ENCODE data around the gene HSPB7.
"Not testable (repeated sequence)": the region's sequence is repeated elsewhere in the genome, so short reads cannot be mapped to it uniquely, and the experiment has no call there.

The HSPB7 gene

GRCh38 chr1:16055613-16056520 is 38.0 kb upstream of the HSPB7 start:
- DNase-seq (ENCODE audit: insufficient read length, low spot score) (peak; percentile 47), FAIRE-seq (no peak)
- TF ChIP-seq POLR2A (IDR thresholded peaks at IDR 0.05; ENCODE audit: low read depth, low read length), result no peak

- FAIRE-seq, result no peak
- no peak for DNase-seq (ENCODE audit: insufficient read length, low spot score)
- TF ChIP-seq POLR2A (IDR thresholded peaks at IDR 0.05; ENCODE audit: low read depth, low read length), result no peak
These were observed 37.0 kb upstream of the HSPB7 start for GRCh38 chr1:16054598-16055540.

GRCh38 chr1:16053781-16054502 is 36.1 kb upstream of the HSPB7 start:
- FAIRE-seq (no peak), DNase-seq (ENCODE audit: insufficient read length, low spot score) (no peak)
- no peak for TF ChIP-seq POLR2A (IDR thresholded peaks at IDR 0.05; ENCODE audit: low read depth, low read length)

- not testable (repeated sequence) for DNase-seq (ENCODE audit: insufficient read length, low spot score); FAIRE-seq
These were observed 34.1 kb upstream of the HSPB7 start for GRCh38 chr1:16051949-16052348.

- DNase-seq (ENCODE audit: insufficient read length, low spot score), result no peak
- no peak for TF ChIP-seq POLR2A (IDR thresholded peaks at IDR 0.05; ENCODE audit: low read depth, low read length)
- no peak for FAIRE-seq
These were observed 33.2 kb upstream of the HSPB7 start for GRCh38 chr1:16051039-16051438.

GRCh38 chr1:16050328-16050727 is 32.5 kb upstream of the HSPB7 start:
- FAIRE-seq (no peak), DNase-seq (ENCODE audit: insufficient read length, low spot score) (no peak)
- no peak for TF ChIP-seq POLR2A (IDR thresholded peaks at IDR 0.05; ENCODE audit: low read depth, low read length)

GRCh38 chr1:16048573-16049189 is 30.8 kb upstream of the HSPB7 start:
- DNase-seq (ENCODE audit: insufficient read length, low spot score) (no peak), FAIRE-seq (no peak)
- TF ChIP-seq POLR2A (IDR thresholded peaks at IDR 0.05; ENCODE audit: low read depth, low read length), result no peak

- no peak for TF ChIP-seq POLR2A (IDR thresholded peaks at IDR 0.05; ENCODE audit: low read depth, low read length)
- no peak for FAIRE-seq
- DNase-seq (ENCODE audit: insufficient read length, low spot score), result no peak
These were observed 30.1 kb upstream of the HSPB7 start for GRCh38 chr1:16047791-16048475.

- FAIRE-seq (no peak), DNase-seq (ENCODE audit: insufficient read length, low spot score) (no peak)
- no peak for TF ChIP-seq POLR2A (IDR thresholded peaks at IDR 0.05; ENCODE audit: low read depth, low read length)
These were observed 29.0 kb upstream of the HSPB7 start for GRCh38 chr1:16046842-16047241.

GRCh38 chr1:16043950-16044349 is 26.1 kb upstream of the HSPB7 start:
- TF ChIP-seq POLR2A (IDR thresholded peaks at IDR 0.05; ENCODE audit: low read depth, low read length), result no peak
- no peak for DNase-seq (ENCODE audit: insufficient read length, low spot score)
- FAIRE-seq, result no peak

- FAIRE-seq (no peak), DNase-seq (ENCODE audit: insufficient read length, low spot score) (no peak)
- TF ChIP-seq POLR2A (IDR thresholded peaks at IDR 0.05; ENCODE audit: low read depth, low read length), result no peak
These were observed 25.7 kb upstream of the HSPB7 start, which contains the start of gene CLCNKB for GRCh38 chr1:16043521-16043920. Gene CLCNKB (plus strand): TSS chr1:16043782. CDS start chr1:16044493, 711 bp downstream.

- peak; percentile 41 for FAIRE-seq
These were observed 24.8 kb upstream of the HSPB7 start for GRCh38 chr1:16042654-16043053.

GRCh38 chr1:16042096-16042495 is 24.3 kb upstream of the HSPB7 start:
- TF ChIP-seq POLR2A (IDR thresholded peaks at IDR 0.05; ENCODE audit: low read depth, low read length), result no peak
- no peak for DNase-seq (ENCODE audit: insufficient read length, low spot score)
- no peak for FAIRE-seq

More at GRCh38 chr1:16042654-16043053, 24.8 kb upstream of the HSPB7 start:
- not testable (repeated sequence) for DNase-seq (ENCODE audit: insufficient read length, low spot score)
